HG02610 (cell line): ENCODE measurements around the gene NWD2.
"Not testable (repeated sequence)": the region's sequence is repeated elsewhere in the genome, so short reads cannot be mapped to it uniquely, and the experiment has no call there.

ENCODE experiments used
- ATAC-seq: cut with Tn5 transposase; IDR thresholded peaks from one replicate; pipeline ENCODE4 v1.9.1; 2021; ENCODE audit warnings: mild to moderate bottlenecking, moderate library complexity; ENCODE audit not compliant: unreplicated experiment

The NWD2 gene

GRCh38 chr4:37392521-37393255 lies 148.1 kb downstream of the NWD2 start:
- peak; percentile 39 for ATAC-seq

- no peak for ATAC-seq
Observed at GRCh38 chr4:37393321-37393720, 148.8 kb downstream of the NWD2 start.

GRCh38 chr4:37393889-37394288 lies 149.3 kb downstream of the NWD2 start:
- no peak for ATAC-seq

- ATAC-seq = no peak
Observed at GRCh38 chr4:37397505-37397904, 153.0 kb downstream of the NWD2 start.

GRCh38 chr4:37400241-37400881 lies 155.8 kb downstream of the NWD2 start:
- peak; percentile 88 for ATAC-seq

- ATAC-seq = not testable (repeated sequence)
Observed at GRCh38 chr4:37407938-37408826, 163.6 kb downstream of the NWD2 start.

GRCh38 chr4:37413612-37414011 lies 169.1 kb downstream of the NWD2 start:
- not testable (repeated sequence) for ATAC-seq

GRCh38 chr4:37415845-37416369 lies 171.4 kb downstream of the NWD2 start:
- ATAC-seq = no peak

- ATAC-seq = no peak
Observed at GRCh38 chr4:37421614-37422013, 177.1 kb downstream of the NWD2 start.

GRCh38 chr4:37422102-37422501 lies 177.6 kb downstream of the NWD2 start:
- no peak for ATAC-seq

- no peak for ATAC-seq
Observed at GRCh38 chr4:37422638-37423037, 178.1 kb downstream of the NWD2 start.

GRCh38 chr4:37423310-37423709 lies 178.8 kb downstream of the NWD2 start:
- ATAC-seq = no peak

GRCh38 chr4:37424753-37425152 lies 180.2 kb downstream of the NWD2 start:
- no peak for ATAC-seq

GRCh38 chr4:37425857-37426256 lies 181.3 kb downstream of the NWD2 start:
- ATAC-seq = no peak

GRCh38 chr4:37427193-37427592 lies 182.7 kb downstream of the NWD2 start:
- ATAC-seq = no peak

- ATAC-seq = no peak
Observed at GRCh38 chr4:37429906-37430305, 185.4 kb downstream of the NWD2 start.

GRCh38 chr4:37430718-37431416 lies 186.3 kb downstream of the NWD2 start:
- ATAC-seq = no peak

- no peak for ATAC-seq
Observed at GRCh38 chr4:37431417-37431743, 186.8 kb downstream of the NWD2 start.

GRCh38 chr4:37434469-37434868 lies 189.9 kb downstream of the NWD2 start:
- no peak for ATAC-seq

GRCh38 chr4:37436546-37436945 lies 192.0 kb downstream of the NWD2 start:
- no peak for ATAC-seq

GRCh38 chr4:37437163-37437562 lies 192.6 kb downstream of the NWD2 start:
- no peak for ATAC-seq
